HEK293 (cell line): ENCODE measurements around the gene AZIN2.
A peak's percentile ranks its signal among the peaks of the same experiment; 100 is the strongest.

Source experiments
- CTCF ChIA-PET: fragments of 350-600 bp; formaldehyde crosslinking; extraction: SDS; loops from one replicate; lab custom pipeline; 2021; ENCODE audit warnings: antibody characterized with exemption; lab: Yijun Ruan, JAX
- POLR2A ChIA-PET: fragments of 300-600 bp; formaldehyde crosslinking; extraction: SDS; loops from one replicate; lab custom pipeline; 2020; ENCODE audit warnings: antibody characterized with exemption, inconsistent platforms; lab: Yijun Ruan, JAX
- H3K27ac ChIP-seq: fragments of 200-500 bp; sonication (Bioruptor generic); 2 replicates; pipeline ENCODE4 v1.5.1; 2014; ENCODE audit warnings: low read depth, low read length, control low read depth, inconsistent platforms; ENCODE audit errors: extremely low read depth
- H3K36me3 ChIP-seq, 2 experiments: fragments of 200-500 bp in 1 of 2; sonication (Bioruptor generic) in 1 of 2; 1 replicate in 1 of 2; 2 replicates in 1 of 2; pipeline ENCODE4 v1.5.1; 2014 to 2017; ENCODE audit warnings: inconsistent platforms in 2 of 2, low read length in 2 of 2; ENCODE audit not compliant: control insufficient read depth in 2 of 2, insufficient read depth in 1 of 2
- H3K4me1 ChIP-seq: fragments of 200-500 bp; sonication (Bioruptor generic); 2 replicates; pipeline ENCODE4 v1.5.1; 2014; ENCODE audit warnings: mild to moderate bottlenecking, low read length, inconsistent platforms; ENCODE audit not compliant: control insufficient read depth, insufficient read depth
- H3K4me3 ChIP-seq: 2 replicates; pipeline ENCODE4 v1.5.1; 2011; ENCODE audit warnings: low read depth, mild to moderate bottlenecking, control low read depth, low read length, moderate library complexity
- H3K9me3 ChIP-seq: fragments of 200-500 bp; sonication (Bioruptor generic); 2 replicates; pipeline ENCODE4 v1.5.1; 2014; ENCODE audit warnings: low read depth, low read length, inconsistent platforms; ENCODE audit not compliant: control insufficient read depth, insufficient read depth
- KLF1 ChIP-seq: fragments of 450-650 bp; formaldehyde crosslinking; IDR thresholded peaks from 2 replicates; pipeline ENCODE4 v1.5.1; 2016; ENCODE audit warnings: missing biosample characterization, missing genetic modification characterization
- KLF10 ChIP-seq: fragments of 450-650 bp; IDR thresholded peaks from 2 replicates; pipeline ENCODE4 v1.5.1; 2018; ENCODE audit warnings: missing biosample characterization, mild to moderate bottlenecking, missing genetic modification characterization
- KLF7 ChIP-seq: fragments of 450-650 bp; formaldehyde crosslinking; IDR thresholded peaks from 2 replicates; pipeline ENCODE4 v1.5.1; 2016; ENCODE audit warnings: missing biosample characterization, missing genetic modification characterization, borderline replicate concordance
- PRDM1 ChIP-seq: fragments of 450-650 bp; formaldehyde crosslinking; IDR thresholded peaks from 2 replicates; pipeline ENCODE4; 2016; ENCODE audit warnings: missing biosample characterization, missing genetic modification characterization
- SP2 ChIP-seq: fragments of 450-650 bp; formaldehyde crosslinking; IDR thresholded peaks from 2 replicates; pipeline ENCODE4 v1.5.1; 2016; ENCODE audit warnings: missing biosample characterization, missing genetic modification characterization
- YY1 ChIP-seq: fragments of 450-650 bp; formaldehyde crosslinking; IDR thresholded peaks from 2 replicates; pipeline ENCODE4 v1.5.1; 2018; ENCODE audit warnings: missing biosample characterization, missing genetic modification characterization
- ZBTB48 ChIP-seq: fragments of 450-650 bp; formaldehyde crosslinking; IDR thresholded peaks from 2 replicates; pipeline ENCODE4 v1.5.1; 2016; ENCODE audit warnings: missing biosample characterization, missing genetic modification characterization
- ZEB2 ChIP-seq: fragments of 450-650 bp; formaldehyde crosslinking; IDR thresholded peaks from 2 replicates; pipeline ENCODE4 v1.5.1; 2016; ENCODE audit warnings: missing biosample characterization, missing genetic modification characterization
- ZFP41 ChIP-seq: fragments of 450-650 bp; formaldehyde crosslinking; IDR thresholded peaks from 2 replicates; pipeline ENCODE4 v1.5.1; 2016; ENCODE audit warnings: missing biosample characterization, missing genetic modification characterization, borderline replicate concordance
- ZIC2 ChIP-seq: fragments of 450-650 bp; formaldehyde crosslinking; IDR thresholded peaks from 2 replicates; pipeline ENCODE4 v1.5.1; 2016; ENCODE audit warnings: missing biosample characterization, missing genetic modification characterization
- ZNF169 ChIP-seq: fragments of 450-650 bp; formaldehyde crosslinking; IDR thresholded peaks from 2 replicates; pipeline ENCODE4 v1.5.1; 2016; ENCODE audit warnings: missing biosample characterization, missing genetic modification characterization
- ZNF18 ChIP-seq: fragments of 450-650 bp; formaldehyde crosslinking; IDR thresholded peaks from 2 replicates; pipeline ENCODE4 v1.5.1; 2016; ENCODE audit warnings: missing biosample characterization, missing genetic modification characterization
- ZNF214 ChIP-seq: fragments of 450-650 bp; formaldehyde crosslinking; IDR thresholded peaks from 2 replicates; pipeline ENCODE4 v1.5.1; 2017; ENCODE audit warnings: missing biosample characterization, mild to moderate bottlenecking, missing genetic modification characterization, borderline replicate concordance
- ZNF24 ChIP-seq: fragments of 450-650 bp; formaldehyde crosslinking; IDR thresholded peaks from 2 replicates; pipeline ENCODE4 v1.5.1; 2016; ENCODE audit warnings: missing biosample characterization, missing genetic modification characterization
- ZNF274 ChIP-seq, 2 experiments: fragments of 200-500 bp in 1 of 2; fragments of 450-650 bp in 1 of 2; sonication (Bioruptor generic) in 1 of 2; formaldehyde crosslinking in 1 of 2; IDR thresholded peaks; 2 replicates each; pipeline versions ENCODE4 v1.5.1 to v1.6.1; 2014 to 2016; ENCODE audit warnings: borderline replicate concordance in 1 of 2, inconsistent platforms in 1 of 2, low read length in 1 of 2, missing biosample characterization in 1 of 2, missing genetic modification characterization in 1 of 2
- ZNF302 ChIP-seq: fragments of 450-650 bp; formaldehyde crosslinking; IDR thresholded peaks from 2 replicates; pipeline ENCODE4 v1.5.1; 2016; ENCODE audit warnings: missing biosample characterization, missing genetic modification characterization, low read depth
- ZNF335 ChIP-seq: fragments of 450-650 bp; formaldehyde crosslinking; conservative IDR thresholded peaks from 2 replicates; pipeline ENCODE4 v1.5.1; 2016; ENCODE audit warnings: missing biosample characterization, missing genetic modification characterization
- ZNF394 ChIP-seq: fragments of 450-650 bp; formaldehyde crosslinking; IDR thresholded peaks from 2 replicates; pipeline ENCODE4 v1.5.1; 2016; ENCODE audit warnings: missing biosample characterization, missing genetic modification characterization, mild to moderate bottlenecking, moderate library complexity, borderline replicate concordance
- ZNF433 ChIP-seq: fragments of 450-650 bp; formaldehyde crosslinking; IDR thresholded peaks from 2 replicates; pipeline ENCODE4 v1.5.1; 2016; ENCODE audit warnings: missing biosample characterization, missing genetic modification characterization, low read depth
- ZNF529 ChIP-seq: fragments of 450-650 bp; formaldehyde crosslinking; IDR thresholded peaks from 2 replicates; pipeline ENCODE4 v1.5.1; 2017; ENCODE audit warnings: missing genetic modification characterization, missing biosample characterization; ENCODE audit not compliant: insufficient replicate concordance
- ZNF549 ChIP-seq: fragments of 450-650 bp; IDR thresholded peaks from 2 replicates; pipeline ENCODE4 v1.5.1; 2018; ENCODE audit warnings: missing biosample characterization, missing genetic modification characterization, mild to moderate bottlenecking, inconsistent platforms, moderate library complexity
- ZNF600 ChIP-seq: fragments of 450-650 bp; formaldehyde crosslinking; IDR thresholded peaks from 2 replicates; pipeline ENCODE4 v1.5.1; 2016; ENCODE audit warnings: missing biosample characterization, missing genetic modification characterization
- ZNF645 ChIP-seq: fragments of 450-650 bp; formaldehyde crosslinking; IDR thresholded peaks from 2 replicates; pipeline ENCODE4; 2016; ENCODE audit warnings: missing biosample characterization, missing genetic modification characterization
- ZNF692 ChIP-seq: fragments of 450-650 bp; formaldehyde crosslinking; IDR thresholded peaks from 2 replicates; pipeline ENCODE4 v1.5.1; 2016; ENCODE audit warnings: missing biosample characterization, missing genetic modification characterization
- ZNF76 ChIP-seq: fragments of 450-650 bp; formaldehyde crosslinking; IDR thresholded peaks from 2 replicates; pipeline ENCODE4; 2016; ENCODE audit warnings: low read depth, missing biosample characterization, missing genetic modification characterization, borderline replicate concordance
- TF ChIP-seq, protein P1 (sequence below): fragments of 450-650 bp; formaldehyde crosslinking; IDR thresholded peaks from 2 replicates; pipeline ENCODE4 v1.5.1; 2016; ENCODE audit warnings: missing biosample characterization, missing genetic modification characterization
- TF ChIP-seq, protein P2 (sequence below): fragments of 450-650 bp; formaldehyde crosslinking; IDR thresholded peaks from 2 replicates; pipeline ENCODE4 v1.5.1; 2016; ENCODE audit warnings: missing biosample characterization, missing genetic modification characterization, low read depth
- TF ChIP-seq, protein P3 (sequence below): fragments of 450-650 bp; formaldehyde crosslinking; IDR thresholded peaks from 2 replicates; pipeline ENCODE4 v1.5.1; 2016; ENCODE audit warnings: missing biosample characterization, missing genetic modification characterization

AZIN2 gene

DNA sequence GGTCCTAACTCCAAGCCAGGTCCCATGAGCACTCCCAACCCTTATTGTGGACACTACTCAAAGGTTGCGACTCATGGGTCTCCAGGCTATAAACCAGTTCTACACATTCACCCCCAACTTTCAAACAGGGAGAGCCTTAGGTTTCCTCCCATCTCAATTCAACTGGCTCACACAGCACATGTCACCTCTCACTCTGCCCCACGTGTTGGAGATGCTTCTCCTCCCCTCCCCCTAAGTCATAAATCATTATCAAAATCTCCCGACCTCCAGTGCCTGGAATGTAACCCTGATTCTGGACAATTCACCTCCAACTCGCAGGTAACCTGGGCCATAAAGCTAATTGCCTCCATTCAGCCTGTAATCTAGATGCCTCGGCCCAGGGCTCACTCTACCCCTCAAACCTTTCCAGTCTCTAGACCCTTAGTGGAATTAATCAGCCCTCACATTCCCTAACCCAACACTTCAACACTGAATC lies 44.9 kb upstream of the AZIN2 start:
- H3K27ac ChIP-seq, result peak overlapping the region; percentile 48; the same call in 1 of the 2 replicates
- ChIA-PET CTCF (interaction anchor here (0.7 to 1.9 kb wide), 2 partner anchors 73 to 1062 kb away, joined by 3 to 4 read pairs; no protein-coding TSS in a partner anchor), POLR2A (no interaction called here)
- H3K9me3 ChIP-seq, result no peaks in the 10 kb centered on the region
- H3K36me3 ChIP-seq, result peaks cover 0 to 37% of the 10 kb centered on the region in 2 experiments; a peak in 2 of 3 replicates
- peak overlapping the region; percentile 68 for H3K4me3 ChIP-seq
- H3K4me1 ChIP-seq, result peaks cover 10% of the 10 kb centered on the region
- TF ChIP-seq, protein P1, sequence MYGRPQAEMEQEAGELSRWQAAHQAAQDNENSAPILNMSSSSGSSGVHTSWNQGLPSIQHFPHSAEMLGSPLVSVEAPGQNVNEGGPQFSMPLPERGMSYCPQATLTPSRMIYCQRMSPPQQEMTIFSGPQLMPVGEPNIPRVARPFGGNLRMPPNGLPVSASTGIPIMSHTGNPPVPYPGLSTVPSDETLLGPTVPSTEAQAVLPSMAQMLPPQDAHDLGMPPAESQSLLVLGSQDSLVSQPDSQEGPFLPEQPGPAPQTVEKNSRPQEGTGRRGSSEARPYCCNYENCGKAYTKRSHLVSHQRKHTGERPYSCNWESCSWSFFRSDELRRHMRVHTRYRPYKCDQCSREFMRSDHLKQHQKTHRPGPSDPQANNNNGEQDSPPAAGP (tag by site-specific recombination), result peak; percentile 17; the same call in 1 of the 2 replicates
- TF ChIP-seq ZNF24, result no peak
- peak; percentile 4 for TF ChIP-seq SP2 (tag by site-specific recombination)
- TF ChIP-seq ZNF18, result no peak
- no peak for TF ChIP-seq YY1 (tag by site-specific recombination)
- TF ChIP-seq KLF1 (tag by site-specific recombination), result no peak
- 0 out of 2 replicates have a peak, but pooled peaks have one; percentile 26 for TF ChIP-seq ZNF600 (tag by site-specific recombination)
- TF ChIP-seq ZNF76 (tag by site-specific recombination), result 0 out of 2 replicates have a peak, but pooled peaks have one; percentile 23
- TF ChIP-seq ZNF274 (IDR thresholded peaks at IDR 0.05; ENCODE audit: low read length), result no peak
- no peak for TF ChIP-seq ZNF274 (tag by site-specific recombination; IDR thresholded peaks at IDR 0.05; ENCODE audit: borderline replicate concordance)
- TF ChIP-seq PRDM1 (tag by site-specific recombination), result 0 out of 2 replicates have a peak, but pooled peaks have one; percentile 27
- TF ChIP-seq KLF10 (tag by site-specific recombination), result no peak
- no peak for TF ChIP-seq ZNF433 (tag by site-specific recombination)
- TF ChIP-seq ZNF645 (tag by site-specific recombination), result no peak
- TF ChIP-seq, protein P2, sequence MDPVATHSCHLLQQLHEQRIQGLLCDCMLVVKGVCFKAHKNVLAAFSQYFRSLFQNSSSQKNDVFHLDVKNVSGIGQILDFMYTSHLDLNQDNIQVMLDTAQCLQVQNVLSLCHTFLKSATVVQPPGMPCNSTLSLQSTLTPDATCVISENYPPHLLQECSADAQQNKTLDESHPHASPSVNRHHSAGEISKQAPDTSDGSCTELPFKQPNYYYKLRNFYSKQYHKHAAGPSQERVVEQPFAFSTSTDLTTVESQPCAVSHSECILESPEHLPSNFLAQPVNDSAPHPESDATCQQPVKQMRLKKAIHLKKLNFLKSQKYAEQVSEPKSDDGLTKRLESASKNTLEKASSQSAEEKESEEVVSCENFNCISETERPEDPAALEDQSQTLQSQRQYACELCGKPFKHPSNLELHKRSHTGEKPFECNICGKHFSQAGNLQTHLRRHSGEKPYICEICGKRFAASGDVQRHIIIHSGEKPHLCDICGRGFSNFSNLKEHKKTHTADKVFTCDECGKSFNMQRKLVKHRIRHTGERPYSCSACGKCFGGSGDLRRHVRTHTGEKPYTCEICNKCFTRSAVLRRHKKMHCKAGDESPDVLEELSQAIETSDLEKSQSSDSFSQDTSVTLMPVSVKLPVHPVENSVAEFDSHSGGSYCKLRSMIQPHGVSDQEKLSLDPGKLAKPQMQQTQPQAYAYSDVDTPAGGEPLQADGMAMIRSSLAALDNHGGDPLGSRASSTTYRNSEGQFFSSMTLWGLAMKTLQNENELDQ (tag by site-specific recombination), result no peak
- no peak for TF ChIP-seq ZNF692 (tag by site-specific recombination)
- TF ChIP-seq KLF7 (tag by site-specific recombination), result no peak
- no peak for TF ChIP-seq ZIC2 (tag by site-specific recombination)
- TF ChIP-seq ZBTB48 (tag by site-specific recombination), result peak; percentile 96
- TF ChIP-seq, protein P3, sequence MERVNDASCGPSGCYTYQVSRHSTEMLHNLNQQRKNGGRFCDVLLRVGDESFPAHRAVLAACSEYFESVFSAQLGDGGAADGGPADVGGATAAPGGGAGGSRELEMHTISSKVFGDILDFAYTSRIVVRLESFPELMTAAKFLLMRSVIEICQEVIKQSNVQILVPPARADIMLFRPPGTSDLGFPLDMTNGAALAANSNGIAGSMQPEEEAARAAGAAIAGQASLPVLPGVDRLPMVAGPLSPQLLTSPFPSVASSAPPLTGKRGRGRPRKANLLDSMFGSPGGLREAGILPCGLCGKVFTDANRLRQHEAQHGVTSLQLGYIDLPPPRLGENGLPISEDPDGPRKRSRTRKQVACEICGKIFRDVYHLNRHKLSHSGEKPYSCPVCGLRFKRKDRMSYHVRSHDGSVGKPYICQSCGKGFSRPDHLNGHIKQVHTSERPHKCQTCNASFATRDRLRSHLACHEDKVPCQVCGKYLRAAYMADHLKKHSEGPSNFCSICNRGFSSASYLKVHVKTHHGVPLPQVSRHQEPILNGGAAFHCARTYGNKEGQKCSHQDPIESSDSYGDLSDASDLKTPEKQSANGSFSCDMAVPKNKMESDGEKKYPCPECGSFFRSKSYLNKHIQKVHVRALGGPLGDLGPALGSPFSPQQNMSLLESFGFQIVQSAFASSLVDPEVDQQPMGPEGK, result peak; percentile 21; the same call in 1 of the 2 replicates
- no peak for TF ChIP-seq ZNF549 (tag by site-specific recombination)
- TF ChIP-seq ZNF529, result no peak
- TF ChIP-seq ZFP41 (tag by site-specific recombination), result no peak
- TF ChIP-seq ZNF335 (tag by site-specific recombination), result peak; percentile 53
- no peak for TF ChIP-seq ZNF169 (tag by site-specific recombination)
- TF ChIP-seq ZEB2, result 0 out of 2 replicates have a peak, but pooled peaks have one; percentile 6
- TF ChIP-seq ZNF214 (tag by site-specific recombination), result no peak
- TF ChIP-seq ZNF394 (tag by site-specific recombination), result no peak
- no peak for TF ChIP-seq ZNF302 (tag by site-specific recombination)
